ENCODE data around the gene PDIA5.

- TF ChIP-seq CTCF (IDR thresholded peaks at IDR 0.05) (no peak), POLR2A (IDR thresholded peaks at IDR 0.05) (no peak), POLR2AphosphoS5 (IDR thresholded peaks at IDR 0.05) (no peak), EP300 (IDR thresholded peaks at IDR 0.05) (no peak)
These were observed 9.9 kb downstream of the PDIA5 start for GRCh38 chr3:123076496-123077418.
